HG02623 (cell line): Measurements from ENCODE around the gene MYBPHL.

ENCODE experiments used
- ATAC-seq: cut with Tn5 transposase; IDR thresholded peaks from one replicate; pipeline ENCODE4 v1.9.1; 2021; ENCODE audit warnings: moderate library complexity; ENCODE audit not compliant: unreplicated experiment

MYBPHL gene

DNA sequence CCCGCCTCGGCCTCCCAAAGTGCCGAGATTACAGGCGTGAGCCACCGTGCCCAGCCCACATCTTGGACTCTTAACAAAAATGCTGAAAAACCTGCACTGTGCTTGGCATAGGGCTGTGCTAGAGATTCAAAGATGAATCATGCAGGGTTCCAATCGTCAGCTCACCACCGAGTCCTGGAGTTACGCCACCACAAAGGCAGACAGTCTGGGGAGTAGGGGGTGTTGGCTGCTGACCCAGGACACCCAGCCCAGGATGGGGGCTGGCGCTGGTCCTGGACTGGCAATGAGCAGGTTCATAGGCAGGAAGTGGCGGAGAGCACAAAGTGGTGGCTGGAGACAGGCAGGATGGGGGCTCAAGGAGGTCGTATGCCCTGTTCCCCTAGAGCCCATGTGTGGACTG, 39.8 kb downstream of the MYBPHL start:
- no peak for ATAC-seq

DNA sequence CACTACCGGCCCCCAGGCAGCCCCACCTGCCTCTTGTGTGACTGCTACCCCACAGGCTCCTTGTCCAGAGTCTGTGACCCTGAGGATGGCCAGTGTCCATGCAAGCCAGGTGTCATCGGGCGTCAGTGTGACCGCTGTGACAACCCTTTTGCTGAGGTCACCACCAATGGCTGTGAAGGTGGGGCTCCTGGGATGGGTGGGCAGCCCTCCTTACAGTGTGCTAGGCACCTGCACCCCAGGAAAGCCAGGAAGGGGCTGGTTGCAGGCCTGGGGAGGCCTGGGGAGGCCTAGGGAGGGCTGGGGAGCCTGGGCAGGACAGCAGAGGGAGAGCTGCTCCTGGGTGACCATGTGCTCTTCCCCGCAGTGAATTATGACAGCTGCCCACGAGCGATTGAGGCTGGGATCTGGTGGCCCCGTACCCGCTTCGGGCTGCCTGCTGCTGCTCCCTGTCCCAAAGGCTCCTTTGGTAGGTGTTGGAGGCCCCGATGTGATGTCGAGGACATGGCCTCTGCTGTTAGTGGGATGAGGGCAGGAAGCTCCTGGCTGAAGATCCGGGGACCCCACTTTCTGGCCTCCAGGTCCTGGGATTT, 41.0 kb downstream of the MYBPHL start:
- ATAC-seq: no peak

- no peak for ATAC-seq
Observed at GRCh38 chr1:109265016-109265415, 41.8 kb downstream of the MYBPHL start.

GRCh38 chr1:109264379-109264755, 42.4 kb downstream of the MYBPHL start:
- no peak for ATAC-seq

- ATAC-seq: peak; percentile 58
Observed at GRCh38 chr1:109263597-109264378, 43.0 kb downstream of the MYBPHL start.

DNA sequence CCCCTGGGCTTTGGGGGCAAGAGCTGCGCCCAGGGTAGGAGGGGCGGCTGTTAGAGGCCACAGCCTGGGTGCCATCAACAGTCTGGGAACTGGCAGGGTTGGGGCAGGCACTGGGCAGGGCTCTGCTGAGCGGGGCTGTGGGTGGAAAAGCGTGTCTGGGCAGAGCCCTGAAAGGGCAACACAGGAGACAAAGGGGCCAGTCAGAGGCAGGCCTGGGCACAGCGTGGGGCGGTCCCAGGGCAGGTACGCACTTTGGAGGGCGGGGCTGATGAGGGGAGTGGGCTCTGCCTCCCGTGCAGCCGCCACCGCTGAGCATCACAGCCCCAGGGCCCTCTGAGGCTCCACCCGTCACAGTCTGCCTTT, 43.6 kb downstream of the MYBPHL start:
- ATAC-seq: no peak

DNA sequence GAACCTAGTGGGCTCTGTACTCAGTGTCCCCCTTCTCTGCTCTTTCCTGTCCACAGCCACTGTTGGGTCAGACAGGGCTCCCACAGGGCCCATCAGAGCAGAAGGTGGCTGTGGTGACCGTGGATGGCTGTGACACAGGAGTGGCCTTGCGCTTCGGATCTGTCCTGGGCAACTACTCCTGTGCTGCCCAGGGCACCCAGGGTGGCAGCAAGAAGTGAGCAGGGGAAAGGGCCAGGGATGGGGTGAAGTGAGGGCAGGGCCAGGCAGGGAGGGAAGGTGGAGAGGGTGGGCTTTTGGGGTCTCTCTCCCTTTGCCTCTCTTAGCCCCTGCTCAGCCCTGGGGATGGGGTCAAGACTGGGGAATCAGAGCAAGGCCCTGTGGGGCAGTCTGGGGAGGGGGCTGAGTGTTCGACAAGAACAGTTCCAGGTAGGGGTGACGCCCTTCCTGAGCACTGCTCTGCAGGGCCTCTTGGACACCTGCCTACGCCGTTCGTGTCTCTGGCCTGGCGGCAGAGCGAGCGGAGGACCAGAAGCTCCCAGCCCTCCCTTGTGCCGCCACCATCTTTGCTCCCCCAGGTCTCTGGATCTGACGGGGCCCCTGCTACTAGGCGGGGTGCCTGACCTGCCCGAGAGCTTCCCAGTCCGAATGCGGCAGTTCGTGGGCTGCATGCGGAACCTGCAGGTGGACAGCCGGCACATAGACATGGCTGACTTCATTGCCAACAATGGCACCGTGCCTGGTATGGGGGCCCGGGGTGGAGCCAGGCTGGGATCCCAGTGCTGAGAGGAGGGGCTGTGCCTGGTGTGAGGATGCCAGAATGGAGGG, 44.4 kb downstream of the MYBPHL start:
- ATAC-seq: no peak

GRCh38 chr1:109261578-109261977, 45.2 kb downstream of the MYBPHL start:
- ATAC-seq: no peak

DNA sequence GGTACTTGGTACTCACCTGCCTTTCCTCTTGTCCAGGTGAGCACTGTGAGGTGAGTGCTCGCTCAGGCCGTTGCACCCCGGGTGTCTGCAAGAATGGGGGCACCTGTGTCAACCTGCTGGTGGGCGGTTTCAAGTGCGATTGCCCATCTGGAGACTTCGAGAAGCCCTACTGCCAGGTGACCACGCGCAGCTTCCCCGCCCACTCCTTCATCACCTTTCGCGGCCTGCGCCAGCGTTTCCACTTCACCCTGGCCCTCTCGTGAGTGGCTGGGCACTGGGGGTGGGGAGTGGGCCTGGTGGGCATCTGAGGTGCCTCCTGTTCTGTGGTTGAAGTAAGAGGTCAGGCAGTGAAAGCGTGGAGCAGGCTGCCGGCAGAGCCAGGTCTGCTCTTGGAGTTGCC, 45.8 kb downstream of the MYBPHL start:
- ATAC-seq: no peak

DNA sequence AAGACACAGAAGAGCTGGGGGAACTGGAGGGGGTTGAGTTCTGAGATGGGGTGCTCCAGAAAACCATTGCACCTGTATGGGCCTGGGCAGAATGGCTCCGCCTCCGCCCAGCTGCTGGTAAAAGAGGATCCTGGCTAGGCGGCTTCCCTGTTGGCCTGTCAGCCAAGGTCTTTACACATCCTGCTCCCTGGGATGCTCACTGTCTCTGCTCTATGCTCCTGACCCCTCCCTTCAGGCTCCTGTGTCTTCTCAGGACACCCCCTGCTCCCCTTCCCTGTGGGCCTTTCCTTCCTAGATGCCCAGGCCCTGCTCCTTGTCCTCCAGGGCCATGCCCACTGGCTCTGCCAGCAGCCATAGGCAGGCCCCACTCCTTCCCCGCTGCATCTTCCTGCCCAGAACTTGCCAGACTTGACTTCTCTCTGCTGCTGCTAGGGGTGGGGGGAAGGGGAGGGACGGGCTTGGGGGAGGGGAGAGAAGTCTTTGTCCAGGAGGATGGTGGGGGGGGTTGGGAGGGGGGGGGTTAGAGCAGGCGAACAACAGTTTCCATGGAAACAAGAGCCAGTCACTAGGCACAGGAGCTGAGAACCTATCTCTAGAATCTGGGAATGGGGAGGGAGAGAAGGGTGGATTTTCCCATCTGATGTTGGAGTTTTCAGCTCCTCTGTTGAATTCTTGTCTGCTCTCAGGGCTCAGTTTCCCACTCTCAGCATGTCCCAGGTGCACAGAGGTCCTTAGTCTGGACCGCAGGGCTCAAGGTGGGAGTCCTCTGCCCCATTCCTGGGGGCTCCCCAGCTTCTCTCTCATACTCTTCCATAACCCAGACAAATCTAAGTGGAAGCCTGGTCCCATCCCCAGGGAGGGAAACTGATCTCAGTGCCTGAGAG, 46.9 kb downstream of the MYBPHL start:
- no peak for ATAC-seq

GRCh38 chr1:109258481-109259466, 48.0 kb downstream of the MYBPHL start:
- ATAC-seq: no peak

- ATAC-seq: no peak
Observed at GRCh38 chr1:109257682-109258421, 49.0 kb downstream of the MYBPHL start.

- ATAC-seq: no peak
Observed at GRCh38 chr1:109256971-109257681, 49.7 kb downstream of the MYBPHL start.

DNA sequence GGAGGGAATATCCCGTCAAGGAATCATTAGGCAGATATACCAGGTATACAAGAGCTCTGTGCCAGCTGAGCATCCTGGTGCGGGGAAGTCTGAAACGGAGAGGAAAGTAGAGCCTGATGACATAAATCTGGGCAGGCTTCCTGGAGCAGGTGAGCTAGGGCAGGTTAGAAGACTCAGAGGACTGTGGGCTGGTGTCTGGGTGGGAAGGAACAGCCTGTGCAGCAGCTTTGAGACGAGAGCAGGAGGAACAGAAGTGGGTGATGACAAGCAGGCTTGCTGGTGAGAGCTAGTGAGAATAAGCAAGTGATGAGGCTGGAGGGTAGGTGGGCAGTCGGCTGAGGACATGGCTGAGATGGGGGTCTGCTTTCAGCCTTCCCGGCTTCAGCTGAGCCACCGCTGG, 50.7 kb downstream of the MYBPHL start:
- no peak for ATAC-seq

DNA sequence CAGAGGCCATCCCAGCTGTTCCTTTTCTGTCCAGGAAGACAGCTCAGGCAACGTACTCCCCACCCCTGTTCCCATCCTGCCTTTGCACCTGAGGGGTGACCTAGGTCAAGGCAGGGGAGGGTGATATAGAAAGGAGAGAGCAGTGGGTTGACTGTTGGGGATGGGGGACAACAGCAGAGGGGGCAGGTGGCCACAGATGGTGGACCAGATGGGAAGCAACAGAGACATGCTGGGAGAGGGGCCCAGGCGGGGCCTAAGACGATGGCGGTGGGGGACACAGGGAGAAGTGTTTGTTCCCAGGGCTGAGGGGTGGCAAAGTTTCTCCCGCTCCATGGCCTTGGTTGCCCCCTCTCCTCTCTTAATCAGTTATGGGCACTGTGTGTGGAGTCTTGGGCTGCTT, 51.1 kb downstream of the MYBPHL start:
- no peak for ATAC-seq

GRCh38 chr1:109255097-109255651, 51.6 kb downstream of the MYBPHL start:
- ATAC-seq: no peak

DNA sequence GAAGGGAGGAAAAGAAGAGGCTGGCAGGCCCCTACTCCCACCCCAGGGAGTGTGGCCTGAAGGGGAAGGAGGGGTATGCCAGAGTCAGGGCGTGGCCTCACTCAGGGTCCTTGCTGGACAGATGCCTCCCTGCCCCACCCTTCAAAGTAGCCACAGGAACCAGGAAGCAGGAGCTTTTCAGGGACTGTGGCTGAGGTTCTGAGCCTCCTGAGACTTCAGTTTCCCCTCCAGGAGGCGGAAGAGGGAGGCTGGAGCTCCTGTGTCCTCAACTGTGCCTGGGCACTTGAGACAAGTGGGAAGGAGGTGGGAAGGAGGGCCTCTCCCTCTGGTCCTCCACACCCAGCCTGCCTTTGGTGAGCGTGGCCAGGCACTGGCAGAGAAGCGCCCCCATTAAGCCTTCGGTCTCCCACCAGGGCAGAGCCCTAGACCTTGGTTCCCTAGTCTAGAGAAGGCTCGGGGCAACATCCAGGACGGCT, 52.2 kb downstream of the MYBPHL start:
- no peak for ATAC-seq
